ENCODE measurements around the gene ZNF609.

- TF ChIP-seq CTCF (IDR thresholded peaks at IDR 0.05; ENCODE audit: poor library complexity, severe bottlenecking), result no peak
- TF ChIP-seq EP300 (conservative IDR thresholded peaks at IDR 0.05; ENCODE audit: poor library complexity, severe bottlenecking), result no peak
- TF ChIP-seq TAF1 (IDR thresholded peaks at IDR 0.05; ENCODE audit: low read depth), result no peak
- no peak for TF ChIP-seq REST (IDR thresholded peaks at IDR 0.05; ENCODE audit: borderline replicate concordance)
- no peak for TF ChIP-seq POLR2AphosphoS5 (IDR thresholded peaks at IDR 0.05)
These were observed 183.3 kb downstream of the ZNF609 start for GRCh38 chr15:64643685-64644084.

Data from neural cell (in vitro differentiated cells).